Left hindlimb (tissue), 1 donor: ENCODE data around the gene PAWR.

Source experiments
- DNase-seq: peaks from one replicate; pipeline ENCODE4 v3.0.0-alpha.2; 2018

PAWR gene

GRCh38 chr12:79690638-79691510 is at the start of gene PAWR:
Gene PAWR, minus strand, starts transcription at chr12:79690964. Its CDS starts 720 bp downstream, at chr12:79690244.
- peak; percentile 74 for DNase-seq

GRCh38 chr12:79737875-79738718 is 47.3 kb upstream of the PAWR start:
- DNase-seq = no peak

GRCh38 chr12:79732638-79733037 is 41.9 kb upstream of the PAWR start:
- DNase-seq = no peak

GRCh38 chr12:79725987-79726386 is 35.2 kb upstream of the PAWR start:
- no peak for DNase-seq

GRCh38 chr12:79717006-79717405 is 26.2 kb upstream of the PAWR start:
- DNase-seq = no peak

- no peak for DNase-seq
These were observed 24.5 kb upstream of the PAWR start for GRCh38 chr12:79715308-79715707.

- DNase-seq = no peak
These were observed 20.1 kb upstream of the PAWR start for GRCh38 chr12:79710707-79711483.

GRCh38 chr12:79707830-79708229 is 17.1 kb upstream of the PAWR start:
- no peak for DNase-seq

- no peak for DNase-seq
These were observed 15.9 kb upstream of the PAWR start for GRCh38 chr12:79706676-79707075.

GRCh38 chr12:79706156-79706555 is 15.4 kb upstream of the PAWR start:
- no peak for DNase-seq

GRCh38 chr12:79698966-79699365 is 8.2 kb upstream of the PAWR start:
- no peak for DNase-seq

- no peak for DNase-seq
These were observed 5.7 kb upstream of the PAWR start for GRCh38 chr12:79696416-79696815.

GRCh38 chr12:79692860-79693577 is 2.3 kb upstream of the PAWR start:
- no peak for DNase-seq

GRCh38 chr12:79691511-79692248 is 916 bp upstream of the PAWR start:
- DNase-seq = no peak

- DNase-seq = no peak
These were observed 574 bp downstream of the PAWR start for GRCh38 chr12:79690142-79690637.

- DNase-seq = peak; percentile 47
These were observed 1.2 kb downstream of the PAWR start for GRCh38 chr12:79689477-79690141.

- no peak for DNase-seq
These were observed 1.7 kb downstream of the PAWR start for GRCh38 chr12:79689061-79689476.

GRCh38 chr12:79688376-79689060 is 2.2 kb downstream of the PAWR start:
- DNase-seq = no peak

- DNase-seq = no peak
These were observed 3.0 kb downstream of the PAWR start for GRCh38 chr12:79687711-79688260.

- no peak for DNase-seq
These were observed 4.6 kb downstream of the PAWR start for GRCh38 chr12:79686171-79686570.
